GM23338 (cell line): ENCODE results near the gene PPFIA4. TPM values are rescaled to one million over a fixed set of nuclear protein-coding genes. Genes with fewer than 3 reads are reported as not detected.

Experiments used
- ATAC-seq: fragments of 200-7000 bp; cut with Tn5 transposase; 3 replicates; pipeline ENCODE4 v1.9.1; 2020
- DNase-seq: peaks from one replicate; pipeline ENCODE4 v3.0.0-alpha.2; 2015; ENCODE audit warnings: low spot score
- H2AFZ ChIP-seq: fragments of 200-600 bp; sonication (generic); 2 replicates; pipeline ENCODE4 v1.8.0; 2016; ENCODE audit warnings: antibody characterized with exemption, mild to moderate bottlenecking, moderate library complexity
- H3F3A ChIP-seq: fragments of 200-600 bp; sonication (generic); replicated peaks from 2 replicates; pipeline ENCODE4 v1.8.0; 2017; ENCODE audit warnings: antibody characterized with exemption, mixed run types, low read depth
- H3K27ac ChIP-seq: fragments of 200-600 bp; sonication (generic); 2 replicates; pipeline ENCODE4 v1.6.1; 2016; ENCODE audit warnings: low read depth
- H3K27me3 ChIP-seq: fragments of 200-600 bp; sonication (generic); 2 replicates; pipeline ENCODE4 v1.8.0; 2016; ENCODE audit warnings: mild to moderate bottlenecking, mixed run types, moderate library complexity; ENCODE audit not compliant: insufficient read depth
- H3K36me3 ChIP-seq: fragments of 200-600 bp; sonication (generic); 2 replicates; pipeline ENCODE4 v1.8.0; 2016; ENCODE audit warnings: mild to moderate bottlenecking; ENCODE audit not compliant: insufficient read depth
- H3K4me1 ChIP-seq: fragments of 200-600 bp; sonication (generic); 2 replicates; pipeline ENCODE4 v1.8.0; 2016; ENCODE audit warnings: mild to moderate bottlenecking, moderate library complexity; ENCODE audit not compliant: insufficient read depth
- H3K4me2 ChIP-seq: fragments of 200-600 bp; sonication (generic); 2 replicates; pipeline ENCODE4 v1.7.1; 2017; ENCODE audit warnings: mixed run types
- H3K4me3 ChIP-seq: fragments of 200-600 bp; sonication (generic); 2 replicates; pipeline ENCODE4 v1.6.1; 2016; ENCODE audit warnings: mixed run types
- H3K79me2 ChIP-seq: fragments of 200-600 bp; sonication (generic); replicated peaks from 2 replicates; pipeline ENCODE4 v1.8.0; 2017; ENCODE audit warnings: mild to moderate bottlenecking; ENCODE audit not compliant: insufficient read depth
- H3K9me2 ChIP-seq: fragments of 200-600 bp; sonication (generic); 2 replicates; pipeline ENCODE4 v1.8.0; 2017; ENCODE audit not compliant: insufficient read depth
- H4K20me1 ChIP-seq: fragments of 200-600 bp; sonication (generic); replicated peaks from 2 replicates; pipeline ENCODE4 v1.8.0; 2017; ENCODE audit warnings: mild to moderate bottlenecking; ENCODE audit not compliant: insufficient read depth
- H3K27ac Mint-ChIP-seq: 2 replicates; pipeline ENCODE4 v1.8.0; 2020; ENCODE audit warnings: inconsistent platforms, mild to moderate bottlenecking, moderate library complexity, mixed read lengths
- H3K27me3 Mint-ChIP-seq: 3 replicates; pipeline ENCODE4 v1.8.0; 2022; ENCODE audit warnings: low read depth, mild to moderate bottlenecking, moderate library complexity, mixed read lengths, inconsistent platforms; ENCODE audit not compliant: insufficient read depth, poor library complexity
- H3K36me3 Mint-ChIP-seq: 3 replicates; pipeline ENCODE4 v1.8.0; 2021; ENCODE audit warnings: low read depth, mild to moderate bottlenecking, inconsistent platforms, moderate library complexity, mixed read lengths
- H3K4me1 Mint-ChIP-seq: 3 replicates; pipeline ENCODE4 v1.8.0; 2020; ENCODE audit warnings: mild to moderate bottlenecking, inconsistent platforms, mixed read lengths
- H3K4me3 Mint-ChIP-seq: 3 replicates; pipeline ENCODE4 v1.8.0; 2021; ENCODE audit warnings: moderate library complexity, mild to moderate bottlenecking, inconsistent platforms, mixed read lengths
- H3K9me3 Mint-ChIP-seq: 3 replicates; pipeline ENCODE4 v1.8.0; 2020; ENCODE audit warnings: moderate library complexity, mild to moderate bottlenecking, inconsistent platforms, mixed read lengths
- CREB1 ChIP-seq: fragments of 250-450 bp; sonication (Bioruptor Pico); IDR thresholded peaks from 2 replicates; pipeline ENCODE4 v1.5.0; 2020; ENCODE audit warnings: low read depth, mild to moderate bottlenecking, moderate library complexity
- CTCF ChIP-seq, 2 experiments: fragments of 200-600 bp in 1 of 2; sonication (generic) in 1 of 2; conservative IDR thresholded peaks; 2 replicates each; pipeline versions ENCODE4 v1.5.1 to v1.6.1; 2016 to 2017; ENCODE audit warnings: antibody characterized with exemption in 2 of 2, low read depth in 2 of 2, mild to moderate bottlenecking in 2 of 2, moderate library complexity in 1 of 2
- ETS1 ChIP-seq: IDR thresholded peaks from 2 replicates; pipeline ENCODE4 v1.6.1; 2016; ENCODE audit warnings: antibody characterized with exemption
- JUNB ChIP-seq: IDR thresholded peaks from one replicate; pipeline ENCODE4 v1.6.1; 2016; ENCODE audit warnings: antibody characterized with exemption; ENCODE audit not compliant: unreplicated experiment
- REST ChIP-seq: IDR thresholded peaks from one replicate; pipeline ENCODE4 v1.6.1; 2018; ENCODE audit warnings: antibody characterized with exemption; ENCODE audit not compliant: unreplicated experiment
- STAT1 ChIP-seq: IDR thresholded peaks from one replicate; pipeline ENCODE4 v1.6.1; 2016; ENCODE audit warnings: antibody characterized with exemption; ENCODE audit not compliant: unreplicated experiment
- ZNF114 ChIP-seq: fragments of 250-450 bp; sonication (Bioruptor Pico); IDR thresholded peaks from 2 replicates; pipeline ENCODE4 v1.5.0; 2020; ENCODE audit warnings: mild to moderate bottlenecking, moderate library complexity
- polyA plus RNA-seq: library from polyadenylated mRNA; unstranded; fragments of >200 nt; fragmentation: Nextera tagmentation; extraction: Ambion mirVana; gene quantifications from 2 replicates; pipeline ENCODE4 v1.2.1, GENCODE V29; 2016
- total RNA-seq: library from RNA; depleted of rRNA; stranded (reverse); fragments of >200 nt; shearing (Covaris generic); gene quantifications from 2 replicates; pipeline ENCODE4 v1.2.3, GENCODE V29; 2014

Gene PPFIA4
- total and polyA plus RNA-seq, 2 experiments from 2014 or later = 1.3 to 7.6 TPM

GRCh38 chr1:203126151-203126865, 100.0 kb downstream of the PPFIA4 start:
- H3K27me3 Mint-ChIP-seq = peaks cover 42% of the 10 kb centered on the region
- H3K36me3 Mint-ChIP-seq = no peaks in the 10 kb centered on the region
- no peaks in the 10 kb centered on the region for H4K20me1 ChIP-seq
- H3K4me3 Mint-ChIP-seq = peak overlapping the region; percentile 72; the same call in 1 of the 3 replicates
- no peaks in the 10 kb centered on the region for H3K36me3 ChIP-seq
- ATAC-seq (peak; percentile 18), DNase-seq (peak; percentile 79)
- H3F3A ChIP-seq = 0 out of 2 replicates have a peak, but pooled peaks cover 3% of the 10 kb centered on the region
- H3K9me3 Mint-ChIP-seq = no peaks in the 10 kb centered on the region; the same call in 2 of the 3 replicates
- peak overlapping the region; percentile 83 for H3K4me3 ChIP-seq
- H3K4me2 ChIP-seq = peak overlapping the region; percentile 98
- H3K79me2 ChIP-seq = no peaks in the 10 kb centered on the region
- peaks cover 34% of the 10 kb centered on the region for H3K4me1 Mint-ChIP-seq
- H3K27ac Mint-ChIP-seq = no peak overlapping the region
- H3K27me3 ChIP-seq = peaks cover 35% of the 10 kb centered on the region
- H3K4me1 ChIP-seq = peaks cover 15% of the 10 kb centered on the region
- TF ChIP-seq JUNB (no peak), CTCF (conservative IDR thresholded peaks at IDR 0.05; ENCODE audit: low read depth in 2 of 2) (peak; percentile 53 to 58)
- no peak overlapping the region for H3K27ac ChIP-seq
- H2AFZ ChIP-seq = peak overlapping the region; percentile 99
- no peaks in the 10 kb centered on the region for H3K9me2 ChIP-seq

GRCh38 chr1:203126866-203127665, 100.8 kb downstream of the PPFIA4 start:
- no peaks in the 10 kb centered on the region for H3K9me2 ChIP-seq
- peak overlapping the region; percentile 99 for H2AFZ ChIP-seq
- peaks cover 15% of the 10 kb centered on the region for H3K4me1 ChIP-seq
- no peak for DNase-seq
- peak overlapping the region; percentile 72 for H3K4me3 Mint-ChIP-seq
- H3K79me2 ChIP-seq = no peaks in the 10 kb centered on the region
- H3K9me3 Mint-ChIP-seq = no peaks in the 10 kb centered on the region
- H3K4me1 Mint-ChIP-seq = peaks cover 34% of the 10 kb centered on the region
- H3K27me3 Mint-ChIP-seq = peaks cover 38% of the 10 kb centered on the region
- H3K27ac ChIP-seq = no peak overlapping the region
- no peaks in the 10 kb centered on the region for H3K36me3 Mint-ChIP-seq
- peak; percentile 14 for ATAC-seq
- peak overlapping the region; percentile 98 for H3K4me2 ChIP-seq
- peak overlapping the region; percentile 83 for H3K4me3 ChIP-seq
- no peaks in the 10 kb centered on the region for H4K20me1 ChIP-seq
- H3K27me3 ChIP-seq = peaks cover 35% of the 10 kb centered on the region
- 0 out of 2 replicates have a peak, but pooled peaks cover 3% of the 10 kb centered on the region for H3F3A ChIP-seq
- H3K27ac Mint-ChIP-seq = no peak overlapping the region
- no peaks in the 10 kb centered on the region for H3K36me3 ChIP-seq
- no peak for TF ChIP-seq ETS1
- no peak for TF ChIP-seq STAT1
- TF ChIP-seq ZNF114 (CRISPR knock-in tag) = no peak
- TF ChIP-seq REST = no peak
- no peak for TF ChIP-seq CREB1 (CRISPR knock-in tag)
- TF ChIP-seq JUNB = no peak
